ENCODE results near the gene ITPR1.

The ITPR1 gene

DNA sequence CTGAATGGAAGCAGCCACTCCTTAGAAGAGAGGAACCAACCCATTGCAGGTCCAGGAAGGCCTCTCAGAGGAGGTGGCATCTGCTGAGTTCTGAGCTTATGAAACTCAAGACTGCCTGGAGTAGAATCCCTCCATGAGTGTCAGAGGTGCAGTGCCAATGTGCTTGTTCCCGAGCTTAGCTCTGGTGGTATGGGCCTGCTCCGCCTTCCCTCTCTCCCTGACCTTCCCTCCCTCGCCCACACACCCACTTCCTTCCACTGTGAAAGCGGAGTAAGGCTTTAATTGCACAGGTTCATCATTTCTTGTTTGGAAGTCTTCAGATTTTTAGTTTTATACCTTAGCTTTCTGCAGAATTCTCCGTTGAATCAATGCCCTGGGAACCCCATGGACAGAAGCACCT lies 278.1 kb downstream of the ITPR1 start:
- Histone ChIP-seq H3K9ac (ENCODE audit: low read length) (no peak overlapping the region), H2BK5ac (ENCODE audit: low read depth, low read length, poor library complexity, severe bottlenecking) (no peak overlapping the region), H3K27me3 (ENCODE audit: control insufficient read depth in 1 of 2, insufficient read depth in 1 of 2, low read length in 2 of 2) (no peaks in the 10 kb centered on the region), H3K4ac (ENCODE audit: low read depth in 1 of 2, low read length in 2 of 2) (no peak overlapping the region), H3K79me1 (replicated peaks; ENCODE audit: low read length, poor library complexity, severe bottlenecking) (no peaks in the 10 kb centered on the region), H3K4me1 (ENCODE audit: control insufficient read depth, insufficient read depth, low read depth, low read length) (peaks cover 2% of the 10 kb centered on the region), H4K8ac (ENCODE audit: low read length) (no peak overlapping the region), H3K4me3 (ENCODE audit: insufficient read depth in 1 of 2, low read depth in 1 of 2, low read length in 2 of 2) (no peak overlapping the region), H3K14ac (ENCODE audit: low read length in 2 of 2) (peak overlapping the region in 1 of 2 experiments; percentile 41), H2AK5ac (ENCODE audit: low read length, severe bottlenecking) (no peak overlapping the region), H3K9me3 (ENCODE audit: control insufficient read depth, low read length) (peaks cover 9% of the 10 kb centered on the region), H3K23ac (ENCODE audit: low read length in 2 of 2) (no peak overlapping the region), H2BK12ac (ENCODE audit: low read length in 2 of 2) (no peak overlapping the region), H2AFZ (ENCODE audit: low read depth, low read length) (no peak overlapping the region), H2BK15ac (ENCODE audit: low read depth, poor library complexity, severe bottlenecking) (no peak overlapping the region), H2BK120ac (ENCODE audit: low read depth, low read length) (no peak overlapping the region), H3K27ac (ENCODE audit: low read length, poor library complexity, severe bottlenecking) (no peak overlapping the region), H4K91ac (ENCODE audit: low read length) (no peak overlapping the region), H3K4me2 (ENCODE audit: low read length, poor library complexity, severe bottlenecking) (no peak overlapping the region), H3K18ac (ENCODE audit: low read depth in 1 of 2, low read length in 2 of 2) (no peak overlapping the region), H3K36me3 (ENCODE audit: control insufficient read depth in 1 of 2, insufficient read depth in 2 of 2, low read depth in 1 of 2, low read length in 2 of 2) (no peaks in the 10 kb centered on the region)
- 93% methylated on average over 4 of the region's 5 CpGs for WGBS
- no peak for DNase-seq

DNA sequence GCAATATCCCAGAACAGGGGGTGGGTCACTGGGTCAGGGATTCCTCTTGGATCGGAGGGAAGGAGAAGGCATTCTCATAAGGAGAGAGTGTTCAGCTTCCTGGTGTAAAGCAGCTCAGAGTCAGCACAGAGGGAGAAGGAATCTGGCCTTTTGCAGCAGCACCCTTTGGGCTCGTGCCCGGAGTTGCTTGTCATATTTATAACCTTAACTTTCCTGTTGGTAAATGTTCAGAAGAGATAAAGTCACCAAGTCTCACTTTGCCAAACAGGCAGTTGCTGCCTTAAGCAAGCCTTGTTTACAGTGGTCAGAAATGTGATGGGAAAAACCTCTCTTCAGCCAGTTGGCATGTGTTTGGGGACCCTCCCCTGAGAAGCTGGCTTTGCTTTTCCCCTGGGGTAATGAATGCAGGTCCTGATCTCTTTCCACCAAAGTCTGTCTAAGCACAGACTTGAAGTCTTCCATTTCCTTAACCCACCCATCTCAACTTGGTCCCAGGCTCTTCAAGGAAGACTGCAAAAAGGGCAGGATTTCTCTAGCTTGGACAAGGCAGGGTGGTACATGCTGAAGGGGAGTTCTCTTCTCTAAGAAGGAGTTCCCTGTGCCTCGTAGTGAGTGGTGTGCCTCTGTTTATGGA lies 279.1 kb downstream of the ITPR1 start:
- Histone ChIP-seq H3K79me1 (replicated peaks; ENCODE audit: low read length, poor library complexity, severe bottlenecking) (no peaks in the 10 kb centered on the region), H3K9me3 (ENCODE audit: control insufficient read depth, low read length) (no peaks in the 10 kb centered on the region), H3K9ac (ENCODE audit: low read length) (peak overlapping the region; percentile 39), H2BK5ac (ENCODE audit: low read depth, low read length, poor library complexity, severe bottlenecking) (no peak overlapping the region), H2BK120ac (ENCODE audit: low read depth, low read length) (no peak overlapping the region), H3K27me3 (ENCODE audit: control insufficient read depth in 1 of 2, insufficient read depth in 1 of 2, low read length in 2 of 2) (no peaks in the 10 kb centered on the region), H3K23ac (ENCODE audit: low read length in 2 of 2) (no peak overlapping the region), H4K8ac (ENCODE audit: low read length) (no peak overlapping the region), H3K27ac (ENCODE audit: low read length, poor library complexity, severe bottlenecking) (no peak overlapping the region), H2AFZ (ENCODE audit: low read depth, low read length) (no peak overlapping the region), H2BK15ac (ENCODE audit: low read depth, poor library complexity, severe bottlenecking) (peak overlapping the region; percentile 4), H2BK12ac (ENCODE audit: low read length in 2 of 2) (no peak overlapping the region), H3K4ac (ENCODE audit: low read depth in 1 of 2, low read length in 2 of 2) (no peak overlapping the region), H2AK5ac (ENCODE audit: low read length, severe bottlenecking) (no peak overlapping the region), H4K91ac (ENCODE audit: low read length) (no peak overlapping the region), H3K36me3 (ENCODE audit: control insufficient read depth in 1 of 2, insufficient read depth in 2 of 2, low read depth in 1 of 2, low read length in 2 of 2) (no peaks in the 10 kb centered on the region), H3K4me2 (ENCODE audit: low read length, poor library complexity, severe bottlenecking) (no peak overlapping the region), H3K14ac (ENCODE audit: low read length in 2 of 2) (no peak overlapping the region), H3K4me1 (ENCODE audit: control insufficient read depth, insufficient read depth, low read depth, low read length) (peaks cover 2% of the 10 kb centered on the region), H3K4me3 (ENCODE audit: insufficient read depth in 1 of 2, low read depth in 1 of 2, low read length in 2 of 2) (no peak overlapping the region), H3K18ac (ENCODE audit: low read depth in 1 of 2, low read length in 2 of 2) (no peak overlapping the region)
- 90% methylated on average over 2 of the region's 4 CpGs for WGBS
- DNase-seq: peak; percentile 24

DNA sequence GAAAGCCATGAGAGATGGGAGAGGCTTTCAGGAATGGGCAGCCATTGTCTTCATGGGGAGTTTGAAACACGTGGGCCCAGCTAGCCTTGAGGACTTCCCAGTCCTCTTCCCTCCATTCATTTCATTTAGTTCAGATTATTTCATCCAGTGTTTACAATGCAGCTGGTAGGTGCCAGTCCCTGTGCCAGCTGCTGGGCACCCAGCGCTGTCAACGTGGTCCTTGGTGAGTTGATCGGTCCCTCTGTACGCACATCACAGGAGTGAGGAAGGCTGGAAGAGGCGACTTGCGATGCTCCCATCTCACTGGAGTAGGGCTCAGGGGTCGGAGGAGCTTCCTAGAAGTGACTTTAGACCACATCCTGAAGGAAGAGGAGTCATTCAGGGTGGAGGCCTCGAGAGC lies 279.7 kb downstream of the ITPR1 start:
- Histone ChIP-seq H4K91ac (ENCODE audit: low read length) (peak overlapping the region; percentile 6), H3K14ac (ENCODE audit: low read length in 2 of 2) (no peak overlapping the region), H4K8ac (ENCODE audit: low read length) (no peak overlapping the region), H3K18ac (ENCODE audit: low read depth in 1 of 2, low read length in 2 of 2) (no peak overlapping the region), H3K4ac (ENCODE audit: low read depth in 1 of 2, low read length in 2 of 2) (no peak overlapping the region), H3K9me3 (ENCODE audit: control insufficient read depth, low read length) (no peaks in the 10 kb centered on the region), H3K36me3 (ENCODE audit: control insufficient read depth in 1 of 2, insufficient read depth in 2 of 2, low read depth in 1 of 2, low read length in 2 of 2) (no peaks in the 10 kb centered on the region), H3K79me1 (replicated peaks; ENCODE audit: low read length, poor library complexity, severe bottlenecking) (no peaks in the 10 kb centered on the region), H3K4me3 (ENCODE audit: insufficient read depth in 1 of 2, low read depth in 1 of 2, low read length in 2 of 2) (no peak overlapping the region), H3K4me2 (ENCODE audit: low read length, poor library complexity, severe bottlenecking) (no peak overlapping the region), H2AK5ac (ENCODE audit: low read length, severe bottlenecking) (no peak overlapping the region), H3K23ac (ENCODE audit: low read length in 2 of 2) (no peak overlapping the region), H3K4me1 (ENCODE audit: control insufficient read depth, insufficient read depth, low read depth, low read length) (peaks cover 2% of the 10 kb centered on the region), H2BK15ac (ENCODE audit: low read depth, poor library complexity, severe bottlenecking) (no peak overlapping the region), H2BK5ac (ENCODE audit: low read depth, low read length, poor library complexity, severe bottlenecking) (no peak overlapping the region), H3K9ac (ENCODE audit: low read length) (no peak overlapping the region), H2BK120ac (ENCODE audit: low read depth, low read length) (no peak overlapping the region), H2BK12ac (ENCODE audit: low read length in 2 of 2) (no peak overlapping the region), H2AFZ (ENCODE audit: low read depth, low read length) (no peak overlapping the region), H3K27ac (ENCODE audit: low read length, poor library complexity, severe bottlenecking) (no peak overlapping the region), H3K27me3 (ENCODE audit: control insufficient read depth in 1 of 2, insufficient read depth in 1 of 2, low read length in 2 of 2) (no peaks in the 10 kb centered on the region)
- WGBS: 88% methylated on average over 9 of the region's 9 CpGs
- no peak for DNase-seq

DNA sequence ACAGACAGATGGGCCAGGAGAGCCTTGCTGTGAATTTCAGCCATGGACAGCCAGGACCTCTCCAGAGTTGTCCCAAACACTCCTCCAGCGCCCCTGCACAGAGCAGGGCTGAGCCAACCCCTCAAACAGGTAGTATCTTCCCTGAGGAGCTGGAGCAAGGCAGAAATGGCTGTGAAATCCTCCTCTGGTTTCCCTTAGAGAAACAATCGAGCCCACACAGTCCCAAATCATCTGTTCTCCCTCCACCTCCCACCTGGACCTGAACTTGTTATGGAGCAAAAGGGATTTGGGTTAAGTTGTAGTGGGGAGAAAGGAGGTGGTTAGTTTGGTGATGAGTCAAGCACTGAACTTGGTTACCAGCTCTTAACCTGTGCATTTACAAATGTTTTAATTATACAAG lies 280.4 kb downstream of the ITPR1 start:
- Histone ChIP-seq H3K18ac (ENCODE audit: low read depth in 1 of 2, low read length in 2 of 2) (no peak overlapping the region), H2BK120ac (ENCODE audit: low read depth, low read length) (no peak overlapping the region), H3K4me1 (ENCODE audit: control insufficient read depth, insufficient read depth, low read depth, low read length) (peaks cover 2% of the 10 kb centered on the region), H3K4me2 (ENCODE audit: low read length, poor library complexity, severe bottlenecking) (no peak overlapping the region), H2BK12ac (ENCODE audit: low read length in 2 of 2) (no peak overlapping the region), H3K9ac (ENCODE audit: low read length) (no peak overlapping the region), H2AFZ (ENCODE audit: low read depth, low read length) (no peak overlapping the region), H3K4ac (ENCODE audit: low read depth in 1 of 2, low read length in 2 of 2) (no peak overlapping the region), H2BK15ac (ENCODE audit: low read depth, poor library complexity, severe bottlenecking) (no peak overlapping the region), H4K91ac (ENCODE audit: low read length) (no peak overlapping the region), H3K4me3 (ENCODE audit: insufficient read depth in 1 of 2, low read depth in 1 of 2, low read length in 2 of 2) (no peak overlapping the region), H2BK5ac (ENCODE audit: low read depth, low read length, poor library complexity, severe bottlenecking) (no peak overlapping the region), H4K8ac (ENCODE audit: low read length) (no peak overlapping the region), H3K27ac (ENCODE audit: low read length, poor library complexity, severe bottlenecking) (no peak overlapping the region), H3K79me1 (replicated peaks; ENCODE audit: low read length, poor library complexity, severe bottlenecking) (no peaks in the 10 kb centered on the region), H3K36me3 (ENCODE audit: control insufficient read depth in 1 of 2, insufficient read depth in 2 of 2, low read depth in 1 of 2, low read length in 2 of 2) (no peaks in the 10 kb centered on the region), H3K27me3 (ENCODE audit: control insufficient read depth in 1 of 2, insufficient read depth in 1 of 2, low read length in 2 of 2) (no peaks in the 10 kb centered on the region), H3K14ac (ENCODE audit: low read length in 2 of 2) (no peak overlapping the region), H3K9me3 (ENCODE audit: control insufficient read depth, low read length) (no peaks in the 10 kb centered on the region), H3K23ac (ENCODE audit: low read length in 2 of 2) (no peak overlapping the region), H2AK5ac (ENCODE audit: low read length, severe bottlenecking) (no peak overlapping the region)
- DNase-seq: no peak
- no CpG with 5 or more reads among the region's 2 CpGs for WGBS

Data from mesenchymal stem cell (in vitro differentiated cells and primary cell).